Osteoblast (primary cell): ENCODE measurements around the gene TRIM45. TPM values are rescaled to one million over a fixed set of nuclear protein-coding genes. Genes with fewer than 3 reads are reported as not detected.
A peak's percentile ranks its signal among the peaks of the same experiment; 100 is the strongest.

Experiments used
- DNase-seq: peaks from one replicate; pipeline ENCODE4 v3.0.0; 2011; ENCODE audit warnings: low spot score, mixed read lengths; ENCODE audit not compliant: insufficient read length; ENCODE audit errors: missing footprints
- H2AFZ ChIP-seq: 2 replicates; pipeline ENCODE4 v1.6.0; 2011; ENCODE audit warnings: mild to moderate bottlenecking, low read length
- H3K27ac ChIP-seq: 2 replicates; pipeline ENCODE4 v1.5.1; 2011; ENCODE audit warnings: mild to moderate bottlenecking, low read depth, low read length, moderate library complexity
- H3K27me3 ChIP-seq: 2 replicates; pipeline ENCODE4 v1.6.0; 2012; ENCODE audit warnings: mild to moderate bottlenecking, control low read depth, inconsistent platforms, low read length, moderate library complexity; ENCODE audit not compliant: insufficient read depth
- H3K36me3 ChIP-seq: 2 replicates; pipeline ENCODE4 v1.5.1; 2011; ENCODE audit warnings: mild to moderate bottlenecking, low read length, control low read depth, moderate library complexity; ENCODE audit not compliant: insufficient read depth
- H3K4me1 ChIP-seq: 2 replicates; pipeline ENCODE4 v1.5.1; 2011; ENCODE audit warnings: mild to moderate bottlenecking, low read length, control low read depth, moderate library complexity; ENCODE audit not compliant: insufficient read depth
- H3K4me2 ChIP-seq: 2 replicates; pipeline ENCODE4 v1.6.0; 2011; ENCODE audit warnings: mild to moderate bottlenecking, low read length; ENCODE audit not compliant: insufficient read depth
- H3K4me3 ChIP-seq: fragments of 200-600 bp; sonication (generic); 3 replicates; pipeline ENCODE4 v1.5.1; 2012; ENCODE audit warnings: mild to moderate bottlenecking, low read length, inconsistent platforms; ENCODE audit not compliant: insufficient read depth
- H3K79me2 ChIP-seq: 2 replicates; pipeline ENCODE4 v1.6.0; 2012; ENCODE audit warnings: mild to moderate bottlenecking, low read length, control low read depth, inconsistent platforms; ENCODE audit not compliant: insufficient read depth
- H3K9me3 ChIP-seq: 2 replicates; pipeline ENCODE4 v1.5.1; 2011; ENCODE audit warnings: low read depth, low read length, control low read depth
- H4K20me1 ChIP-seq: 2 replicates; pipeline ENCODE4 v1.6.0; 2012; ENCODE audit warnings: mild to moderate bottlenecking, low read length, control low read depth; ENCODE audit not compliant: insufficient read depth
- total RNA-seq: library from RNA; depleted of rRNA; stranded (reverse); fragments of >200 nt; gene quantifications from 2 replicates; pipeline ENCODE4 v1.2.3, GENCODE V29; 2012
- TF ChIP-seq, protein P1 (sequence below): IDR thresholded peaks from 2 replicates; pipeline ENCODE4 v1.5.1; 2011; ENCODE audit warnings: mild to moderate bottlenecking, low read depth, low read length, moderate library complexity; ENCODE audit errors: extremely low read depth

Gene TRIM45
- total RNA-seq, 1 donor, result 1.4 TPM

DNA sequence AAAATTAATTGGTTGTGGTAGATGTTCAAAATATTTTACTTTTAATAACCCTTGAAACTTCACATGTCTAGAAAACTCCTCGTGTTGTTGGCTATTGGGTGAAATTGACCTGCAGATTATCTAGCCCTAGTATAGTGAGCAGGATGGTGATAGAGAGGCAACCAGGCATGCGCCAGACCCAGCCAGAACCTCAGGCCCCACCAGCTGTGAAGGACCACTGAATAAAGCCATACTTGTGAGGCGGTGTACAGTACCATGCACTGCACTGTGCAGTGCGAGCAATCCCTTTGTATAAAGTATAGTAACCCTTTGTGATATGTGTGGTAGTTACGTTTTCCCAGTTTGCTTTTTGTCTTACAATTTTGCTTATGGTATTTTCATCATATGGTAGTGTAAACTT, 53.0 kb downstream of the TRIM45 start:
- no peaks in the 10 kb centered on the region for H3K9me3 ChIP-seq
- no peaks in the 10 kb centered on the region for H3K27me3 ChIP-seq
- no peaks in the 10 kb centered on the region for H3K4me1 ChIP-seq
- no peak overlapping the region for H2AFZ ChIP-seq
- no peaks in the 10 kb centered on the region for H4K20me1 ChIP-seq
- no peak overlapping the region for H3K4me2 ChIP-seq
- H3K27ac ChIP-seq, result no peak overlapping the region
- TF ChIP-seq, protein P1, sequence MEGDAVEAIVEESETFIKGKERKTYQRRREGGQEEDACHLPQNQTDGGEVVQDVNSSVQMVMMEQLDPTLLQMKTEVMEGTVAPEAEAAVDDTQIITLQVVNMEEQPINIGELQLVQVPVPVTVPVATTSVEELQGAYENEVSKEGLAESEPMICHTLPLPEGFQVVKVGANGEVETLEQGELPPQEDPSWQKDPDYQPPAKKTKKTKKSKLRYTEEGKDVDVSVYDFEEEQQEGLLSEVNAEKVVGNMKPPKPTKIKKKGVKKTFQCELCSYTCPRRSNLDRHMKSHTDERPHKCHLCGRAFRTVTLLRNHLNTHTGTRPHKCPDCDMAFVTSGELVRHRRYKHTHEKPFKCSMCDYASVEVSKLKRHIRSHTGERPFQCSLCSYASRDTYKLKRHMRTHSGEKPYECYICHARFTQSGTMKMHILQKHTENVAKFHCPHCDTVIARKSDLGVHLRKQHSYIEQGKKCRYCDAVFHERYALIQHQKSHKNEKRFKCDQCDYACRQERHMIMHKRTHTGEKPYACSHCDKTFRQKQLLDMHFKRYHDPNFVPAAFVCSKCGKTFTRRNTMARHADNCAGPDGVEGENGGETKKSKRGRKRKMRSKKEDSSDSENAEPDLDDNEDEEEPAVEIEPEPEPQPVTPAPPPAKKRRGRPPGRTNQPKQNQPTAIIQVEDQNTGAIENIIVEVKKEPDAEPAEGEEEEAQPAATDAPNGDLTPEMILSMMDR, result no peak
- no peak overlapping the region for H3K4me3 ChIP-seq
- no peak for DNase-seq
- no peaks in the 10 kb centered on the region for H3K36me3 ChIP-seq
- no peaks in the 10 kb centered on the region for H3K79me2 ChIP-seq

- Histone ChIP-seq H4K20me1 (no peaks in the 10 kb centered on the region), H3K79me2 (no peaks in the 10 kb centered on the region), H3K27me3 (no peaks in the 10 kb centered on the region), H3K9me3 (no peaks in the 10 kb centered on the region), H3K4me2 (no peak overlapping the region), H2AFZ (no peak overlapping the region), H3K27ac (no peak overlapping the region), H3K36me3 (no peaks in the 10 kb centered on the region), H3K4me1 (no peaks in the 10 kb centered on the region), H3K4me3 (no peak overlapping the region)
- TF ChIP-seq, protein P1, result peak; percentile 91
- peak; percentile 54 for DNase-seq
Measured at GRCh38 chr1:117067533-117068370, 53.8 kb downstream of the TRIM45 start.

GRCh38 chr1:117066367-117066766, 55.2 kb downstream of the TRIM45 start:
- H2AFZ ChIP-seq, result no peak overlapping the region
- peaks cover 7% of the 10 kb centered on the region for H3K4me1 ChIP-seq
- H3K36me3 ChIP-seq, result no peaks in the 10 kb centered on the region
- no peaks in the 10 kb centered on the region for H3K79me2 ChIP-seq
- H3K27ac ChIP-seq, result no peak overlapping the region
- DNase-seq, result no peak
- no peaks in the 10 kb centered on the region for H3K9me3 ChIP-seq
- H3K4me3 ChIP-seq, result no peak overlapping the region
- H4K20me1 ChIP-seq, result no peaks in the 10 kb centered on the region
- no peaks in the 10 kb centered on the region for H3K27me3 ChIP-seq
- no peak overlapping the region for H3K4me2 ChIP-seq
- TF ChIP-seq, protein P1, result no peak

DNA sequence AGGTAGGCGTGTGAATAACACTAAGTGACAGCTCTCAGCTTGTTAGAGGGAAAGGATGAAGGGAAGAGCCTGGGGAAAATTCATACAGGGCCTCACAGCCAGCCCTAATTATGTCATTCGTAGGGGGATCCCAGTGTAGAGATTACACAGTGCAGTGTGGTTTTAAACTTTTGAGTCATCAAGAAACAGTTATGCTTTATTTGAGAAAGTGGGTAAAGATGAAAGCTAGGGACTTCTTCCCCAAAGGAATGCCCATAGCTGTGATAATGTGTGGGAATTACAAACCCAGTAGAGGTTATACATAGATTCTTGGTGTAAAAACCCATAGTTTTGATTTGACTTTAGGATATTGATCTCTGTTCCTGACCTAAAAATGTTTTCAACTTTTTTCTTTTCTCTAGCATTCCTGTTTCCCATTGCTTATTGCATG, 59.5 kb downstream of the TRIM45 start:
- H3K4me2 ChIP-seq, result peak overlapping the region; percentile 17
- DNase-seq, result peak; percentile 85

More for the DNA sequence above, 59.5 kb downstream of the TRIM45 start:
- Histone ChIP-seq H3K27me3 (no peaks in the 10 kb centered on the region), H3K36me3 (no peaks in the 10 kb centered on the region), H3K27ac (peak overlapping the region; percentile 57), H3K9me3 (no peaks in the 10 kb centered on the region), H4K20me1 (no peaks in the 10 kb centered on the region), H3K4me1 (peaks cover 21% of the 10 kb centered on the region), H2AFZ (no peak overlapping the region), H3K4me3 (no peak overlapping the region), H3K79me2 (no peaks in the 10 kb centered on the region)
- TF ChIP-seq, protein P1, result no peak
